Measurements from ENCODE around the gene ABLIM2. TPM values are rescaled to one million over a fixed set of nuclear protein-coding genes. Genes with fewer than 3 reads are reported as not detected.

Gene ABLIM2
- polyA plus RNA-seq, 4 donors = 1.1 to 12.7 (median 4.4) TPM

- no peaks in the 10 kb centered on the region for H3K4me1 ChIP-seq (ENCODE audit: control insufficient read depth in 3 of 3, insufficient read depth in 2 of 3, low read depth in 1 of 3, low read length in 2 of 3)
- peaks cover 0 to 8% of the 10 kb centered on the region in 2 donors for H3K9me3 ChIP-seq (ENCODE audit: control insufficient read depth in 2 of 2, insufficient read depth in 1 of 2, low read depth in 1 of 2, low read length in 1 of 2)
- FAIRE-seq (no peak), DNase-seq (no peak)
- WGBS, 3 donors = 31 to 50% (median 43%) methylated on average over 2 of the region's 2 CpGs
- H3K36me3 ChIP-seq (ENCODE audit: control insufficient read depth in 3 of 3, insufficient read depth in 2 of 3, low read depth in 1 of 3, low read length in 3 of 3) = no peaks in the 10 kb centered on the region
- H3K4me3 ChIP-seq (ENCODE audit: low read depth in 1 of 3, low read length in 3 of 3) = no peak overlapping the region
- peaks cover 0 to 2% (median 0%) of the 10 kb centered on the region in 3 donors for H3K27me3 ChIP-seq (ENCODE audit: control insufficient read depth in 3 of 3, insufficient read depth in 3 of 3, low read length in 3 of 3)
- H3K27ac ChIP-seq (ENCODE audit: low read depth in 1 of 3, low read length in 2 of 3) = no peak overlapping the region
Measured at GRCh38 chr4:8167815-8168214, 9.2 kb upstream of the ABLIM2 start.

GRCh38 chr4:8167291-8167690 lies 8.7 kb upstream of the ABLIM2 start:
- Histone ChIP-seq H3K9me3 (ENCODE audit: control insufficient read depth in 2 of 2, insufficient read depth in 1 of 2, low read depth in 1 of 2, low read length in 1 of 2) (peaks cover 0 to 8% of the 10 kb centered on the region in 2 donors), H3K27ac (ENCODE audit: low read depth in 1 of 3, low read length in 2 of 3) (no peak overlapping the region), H3K27me3 (ENCODE audit: control insufficient read depth in 3 of 3, insufficient read depth in 3 of 3, low read length in 3 of 3) (peaks cover 0 to 2% (median 0%) of the 10 kb centered on the region in 3 donors), H3K4me3 (ENCODE audit: low read depth in 1 of 3, low read length in 3 of 3) (no peak overlapping the region), H3K36me3 (ENCODE audit: control insufficient read depth in 3 of 3, insufficient read depth in 2 of 3, low read depth in 1 of 3, low read length in 3 of 3) (no peaks in the 10 kb centered on the region), H3K4me1 (ENCODE audit: control insufficient read depth in 3 of 3, insufficient read depth in 2 of 3, low read depth in 1 of 3, low read length in 2 of 3) (no peaks in the 10 kb centered on the region)
- FAIRE-seq = no peak
- WGBS, 3 donors = 48 to 68% (median 61%) methylated on average over 2 of the region's 2 CpGs
- DNase-seq = no peak

GRCh38 chr4:8165374-8165896 lies 6.8 kb upstream of the ABLIM2 start:
- H3K27me3 ChIP-seq (ENCODE audit: control insufficient read depth in 3 of 3, insufficient read depth in 3 of 3, low read length in 3 of 3) = no peaks in the 10 kb centered on the region
- no peak for DNase-seq
- no peak overlapping the region for H3K4me3 ChIP-seq (ENCODE audit: low read depth in 1 of 3, low read length in 3 of 3)
- H3K9me3 ChIP-seq (ENCODE audit: control insufficient read depth in 2 of 2, insufficient read depth in 1 of 2, low read depth in 1 of 2, low read length in 1 of 2) = peaks cover 0 to 8% of the 10 kb centered on the region in 2 donors
- no peaks in the 10 kb centered on the region for H3K4me1 ChIP-seq (ENCODE audit: control insufficient read depth in 3 of 3, insufficient read depth in 2 of 3, low read depth in 1 of 3, low read length in 2 of 3)
- WGBS, 3 donors = 73 to 81% (median 79%) methylated on average over 6 of the region's 6 CpGs
- H3K36me3 ChIP-seq (ENCODE audit: control insufficient read depth in 3 of 3, insufficient read depth in 2 of 3, low read depth in 1 of 3, low read length in 3 of 3) = no peaks in the 10 kb centered on the region
- FAIRE-seq = no peak
- no peak overlapping the region for H3K27ac ChIP-seq (ENCODE audit: low read depth in 1 of 3, low read length in 2 of 3)

- 39 to 77% (median 44%) methylated on average over 10 of the region's 10 CpGs for WGBS, 3 donors
- Histone ChIP-seq H3K4me1 (ENCODE audit: control insufficient read depth in 3 of 3, insufficient read depth in 2 of 3, low read depth in 1 of 3, low read length in 2 of 3) (peaks cover 0 to under 1% (median 0%) of the 10 kb centered on the region in 3 donors), H3K4me3 (ENCODE audit: low read depth in 1 of 3, low read length in 3 of 3) (no peak overlapping the region), H3K9me3 (ENCODE audit: control insufficient read depth in 2 of 2, insufficient read depth in 1 of 2, low read depth in 1 of 2, low read length in 1 of 2) (peaks cover 0 to 8% of the 10 kb centered on the region in 2 donors), H3K27ac (ENCODE audit: low read depth in 1 of 3, low read length in 2 of 3) (no peak overlapping the region), H3K27me3 (ENCODE audit: control insufficient read depth in 3 of 3, insufficient read depth in 3 of 3, low read length in 3 of 3) (peaks cover 0 to 2% (median 0%) of the 10 kb centered on the region in 3 donors), H3K36me3 (ENCODE audit: control insufficient read depth in 3 of 3, insufficient read depth in 2 of 3, low read depth in 1 of 3, low read length in 3 of 3) (no peaks in the 10 kb centered on the region)
- no peak for FAIRE-seq
- no peak for DNase-seq
Measured at GRCh38 chr4:8164687-8165086, 6.1 kb upstream of the ABLIM2 start.

GRCh38 chr4:8164194-8164565 lies 5.6 kb upstream of the ABLIM2 start:
- Histone ChIP-seq H3K27ac (ENCODE audit: low read depth in 1 of 3, low read length in 2 of 3) (no peak overlapping the region), H3K4me1 (ENCODE audit: control insufficient read depth in 3 of 3, insufficient read depth in 2 of 3, low read depth in 1 of 3, low read length in 2 of 3) (peaks cover 0 to 3% (median 0%) of the 10 kb centered on the region in 3 donors), H3K27me3 (ENCODE audit: control insufficient read depth in 3 of 3, insufficient read depth in 3 of 3, low read length in 3 of 3) (peaks cover 0 to 7% (median 0%) of the 10 kb centered on the region in 3 donors), H3K4me3 (ENCODE audit: low read depth in 1 of 3, low read length in 3 of 3) (no peak overlapping the region), H3K36me3 (ENCODE audit: control insufficient read depth in 3 of 3, insufficient read depth in 2 of 3, low read depth in 1 of 3, low read length in 3 of 3) (no peaks in the 10 kb centered on the region), H3K9me3 (ENCODE audit: control insufficient read depth in 2 of 2, insufficient read depth in 1 of 2, low read depth in 1 of 2, low read length in 1 of 2) (peaks cover 0 to 8% of the 10 kb centered on the region in 2 donors)
- DNase-seq = no peak
- 41 to 70% (median 43%) methylated on average over 9 of the region's 9 CpGs for WGBS, 3 donors
- FAIRE-seq = no peak

GRCh38 chr4:8163436-8164193 lies 5.0 kb upstream of the ABLIM2 start:
- Histone ChIP-seq H3K27me3 (ENCODE audit: control insufficient read depth in 3 of 3, insufficient read depth in 3 of 3, low read length in 3 of 3) (peaks cover 0 to 9% (median 0%) of the 10 kb centered on the region in 3 donors), H3K4me1 (ENCODE audit: control insufficient read depth in 3 of 3, insufficient read depth in 2 of 3, low read depth in 1 of 3, low read length in 2 of 3) (peaks cover 0 to 3% (median 0%) of the 10 kb centered on the region in 3 donors), H3K27ac (ENCODE audit: low read depth in 1 of 3, low read length in 2 of 3) (no peak overlapping the region), H3K36me3 (ENCODE audit: control insufficient read depth in 3 of 3, insufficient read depth in 2 of 3, low read depth in 1 of 3, low read length in 3 of 3) (no peaks in the 10 kb centered on the region), H3K9me3 (ENCODE audit: control insufficient read depth in 2 of 2, insufficient read depth in 1 of 2, low read depth in 1 of 2, low read length in 1 of 2) (peaks cover 0 to 4% of the 10 kb centered on the region in 2 donors), H3K4me3 (ENCODE audit: low read depth in 1 of 3, low read length in 3 of 3) (no peak overlapping the region)
- WGBS, 3 donors = 83 to 85% (median 84%) methylated on average over 19 of the region's 19 CpGs
- FAIRE-seq (no peak), DNase-seq (no peak)

GRCh38 chr4:8163026-8163425 lies 4.4 kb upstream of the ABLIM2 start:
- Histone ChIP-seq H3K4me3 (ENCODE audit: low read depth in 1 of 3, low read length in 3 of 3) (no peak overlapping the region), H3K9me3 (ENCODE audit: control insufficient read depth in 2 of 2, insufficient read depth in 1 of 2, low read depth in 1 of 2, low read length in 1 of 2) (no peaks in the 10 kb centered on the region), H3K36me3 (ENCODE audit: control insufficient read depth in 3 of 3, insufficient read depth in 2 of 3, low read depth in 1 of 3, low read length in 3 of 3) (no peaks in the 10 kb centered on the region), H3K27ac (ENCODE audit: low read depth in 1 of 3, low read length in 2 of 3) (no peak overlapping the region), H3K4me1 (ENCODE audit: control insufficient read depth in 3 of 3, insufficient read depth in 2 of 3, low read depth in 1 of 3, low read length in 2 of 3) (peaks cover 0 to 3% (median 2%) of the 10 kb centered on the region in 3 donors), H3K27me3 (ENCODE audit: control insufficient read depth in 3 of 3, insufficient read depth in 3 of 3, low read length in 3 of 3) (peaks cover 0 to 14% (median 0%) of the 10 kb centered on the region in 3 donors)
- FAIRE-seq (no peak), DNase-seq (no peak)
- 77 to 82% (median 79%) methylated on average over 7 of the region's 7 CpGs for WGBS, 3 donors

GRCh38 chr4:8162625-8163024 lies 4.0 kb upstream of the ABLIM2 start:
- whole genome bisulfite sequencing, 3 donors = 78 to 82% (median 79%) methylated on average over 8 of the region's 8 CpGs
- peaks cover 0 to 6% (median 3%) of the 10 kb centered on the region in 3 donors for H3K4me1 ChIP-seq (ENCODE audit: control insufficient read depth in 3 of 3, insufficient read depth in 2 of 3, low read depth in 1 of 3, low read length in 2 of 3)
- H3K4me3 ChIP-seq (ENCODE audit: low read depth in 1 of 3, low read length in 3 of 3) = no peak overlapping the region
- no peak for DNase-seq
- H3K9me3 ChIP-seq (ENCODE audit: control insufficient read depth in 2 of 2, insufficient read depth in 1 of 2, low read depth in 1 of 2, low read length in 1 of 2) = no peaks in the 10 kb centered on the region
- no peaks in the 10 kb centered on the region for H3K36me3 ChIP-seq (ENCODE audit: control insufficient read depth in 3 of 3, insufficient read depth in 2 of 3, low read depth in 1 of 3, low read length in 3 of 3)
- FAIRE-seq = no peak
- H3K27ac ChIP-seq (ENCODE audit: low read depth in 1 of 3, low read length in 2 of 3) = no peak overlapping the region
- peaks cover 0 to 18% (median 0%) of the 10 kb centered on the region in 3 donors for H3K27me3 ChIP-seq (ENCODE audit: control insufficient read depth in 3 of 3, insufficient read depth in 3 of 3, low read length in 3 of 3)

All from small intestine (tissue), 7 donors.